ENCODE results near the gene TTC24. TPM values are rescaled to one million over a fixed set of nuclear protein-coding genes. Genes with fewer than 3 reads are reported as not detected.
"Not testable (repeated sequence)": the region's sequence is repeated elsewhere in the genome, so short reads cannot be mapped to it uniquely, and the experiment has no call there.

Gene TTC24
- total RNA-seq, 1 donor from 2014 or later: not detected

GRCh38 chr1:156598125-156598524, 18.6 kb downstream of the TTC24 start:
- intact Hi-C loops (cut with DNase I): no loop called here
- no peak for DNase-seq (ENCODE audit: missing footprints)
- no peak for ATAC-seq

GRCh38 chr1:156598731-156599432, 19.4 kb downstream of the TTC24 start:
- intact Hi-C loops (cut with DNase I): no loop called here
- ATAC-seq: no peak

GRCh38 chr1:156599811-156600210, 20.3 kb downstream of the TTC24 start:
- no peak for DNase-seq (ENCODE audit: missing footprints)
- no peak for ATAC-seq
- intact Hi-C loops (cut with DNase I): no loop called here

More at GRCh38 chr1:156598731-156599432, 19.4 kb downstream of the TTC24 start:
- no peak for DNase-seq (ENCODE audit: missing footprints)

- ATAC-seq: no peak
- intact Hi-C loops (cut with DNase I): no loop called here
- DNase-seq (ENCODE audit: missing footprints): no peak
These were observed 21.2 kb downstream of the TTC24 start for GRCh38 chr1:156600733-156601121.

- intact Hi-C loops (cut with DNase I): no loop called here
- peak; percentile 88 for DNase-seq (ENCODE audit: missing footprints)
- ATAC-seq: peak; percentile 88
These were observed 21.8 kb downstream of the TTC24 start, which contains the start of gene GPATCH4 for GRCh38 chr1:156601122-156601830. Gene GPATCH4 (minus strand): TSS chr1:156601479.

GRCh38 chr1:156601892-156602291, 22.4 kb downstream of the TTC24 start:
- no peak for ATAC-seq
- intact Hi-C loops (cut with DNase I): no loop called here

GRCh38 chr1:156602557-156602993, 23.1 kb downstream of the TTC24 start:
- intact Hi-C loops (cut with DNase I): no loop called here
- no peak for ATAC-seq
- DNase-seq (ENCODE audit: missing footprints): no peak

More at GRCh38 chr1:156601892-156602291, 22.4 kb downstream of the TTC24 start:
- DNase-seq (ENCODE audit: missing footprints): no peak

- not testable (repeated sequence) for DNase-seq (ENCODE audit: missing footprints); ATAC-seq
- intact Hi-C loops (cut with DNase I): loop anchor here (5.0 kb wide), 2 partner anchors 100 to 225 kb away; no protein-coding TSS in a partner anchor
These were observed 27.8 kb downstream of the TTC24 start for GRCh38 chr1:156607344-156607743.

GRCh38 chr1:156608036-156608674, 28.6 kb downstream of the TTC24 start:
- DNase-seq (ENCODE audit: missing footprints): no peak
- intact Hi-C loops (cut with DNase I): loop anchor here (1.0 to 5.0 kb wide), 4 partner anchors 23 to 226 kb away; no protein-coding TSS in a partner anchor
- ATAC-seq: peak; percentile 91

GRCh38 chr1:156608981-156609380, 29.5 kb downstream of the TTC24 start:
- intact Hi-C loops (cut with DNase I): loop anchor here (1.0 to 5.0 kb wide), 4 partner anchors 24 to 227 kb away; no protein-coding TSS in a partner anchor
- no peak for DNase-seq (ENCODE audit: missing footprints)
- ATAC-seq: no peak

- intact Hi-C loops (cut with DNase I); DNase-seq (ENCODE audit: missing footprints); ATAC-seq: not testable (repeated sequence)
These were observed 30.5 kb downstream of the TTC24 start for GRCh38 chr1:156610072-156610471.

GRCh38 chr1:156612666-156613065, 33.1 kb downstream of the TTC24 start:
- DNase-seq (ENCODE audit: missing footprints) (no peak), ATAC-seq (no peak)
- intact Hi-C loops (cut with DNase I): no loop called here

GRCh38 chr1:156615946-156616345, 36.4 kb downstream of the TTC24 start:
- intact Hi-C loops (cut with DNase I): no loop called here
- ATAC-seq: no peak

GRCh38 chr1:156616463-156616862, 36.9 kb downstream of the TTC24 start:
- ATAC-seq (peak; percentile 73), DNase-seq (ENCODE audit: missing footprints) (no peak)
- intact Hi-C loops (cut with DNase I): no loop called here

More at GRCh38 chr1:156615946-156616345, 36.4 kb downstream of the TTC24 start:
- DNase-seq (ENCODE audit: missing footprints): no peak

GRCh38 chr1:156618853-156619581, 39.5 kb downstream of the TTC24 start, which contains the start of gene HAPLN2:
Gene HAPLN2 (plus strand): TSS chr1:156619415. CDS start chr1:156623491, 4,076 bp downstream.
- DNase-seq (ENCODE audit: missing footprints) (no peak), ATAC-seq (no peak)
- intact Hi-C loops (cut with DNase I): no loop called here

- intact Hi-C loops (cut with DNase I): no loop called here
- no peak for ATAC-seq
- no peak for DNase-seq (ENCODE audit: missing footprints)
These were observed 40.0 kb downstream of the TTC24 start for GRCh38 chr1:156619582-156619955.

- DNase-seq (ENCODE audit: missing footprints) (no peak), ATAC-seq (no peak)
- intact Hi-C loops (cut with DNase I): no loop called here
These were observed 43.2 kb downstream of the TTC24 start for GRCh38 chr1:156622581-156623297.
